Activated naive CD4-positive, alpha-beta T cell treated with anti-CD3 and anti-CD28 coated beads, Interleukin-2, amount 50 U/mL, for 24 hours (primary cell): Measurements from ENCODE around the gene BMPR1A.
"Not testable (repeated sequence)": the region's sequence is repeated elsewhere in the genome, so short reads cannot be mapped to it uniquely, and the experiment has no call there.

ENCODE experiments used
- H3K27ac Mint-ChIP-seq: one replicate; pipeline ENCODE4 v1.8.0; 2021; ENCODE audit warnings: mild to moderate bottlenecking, mixed read lengths
- H3K27me3 Mint-ChIP-seq: one replicate; pipeline ENCODE4 v1.8.0; 2021; ENCODE audit warnings: mixed read lengths
- H3K36me3 Mint-ChIP-seq: one replicate; pipeline ENCODE4 v1.8.0; 2021; ENCODE audit warnings: mixed read lengths
- H3K4me1 Mint-ChIP-seq: one replicate; pipeline ENCODE4 v1.8.0; 2021; ENCODE audit warnings: mixed read lengths
- H3K4me3 Mint-ChIP-seq: one replicate; pipeline ENCODE4 v1.8.0; 2021; ENCODE audit warnings: mild to moderate bottlenecking, mixed read lengths
- H3K9me3 Mint-ChIP-seq: one replicate; pipeline ENCODE4 v1.8.0; 2021; ENCODE audit warnings: mixed read lengths

The BMPR1A gene

DNA sequence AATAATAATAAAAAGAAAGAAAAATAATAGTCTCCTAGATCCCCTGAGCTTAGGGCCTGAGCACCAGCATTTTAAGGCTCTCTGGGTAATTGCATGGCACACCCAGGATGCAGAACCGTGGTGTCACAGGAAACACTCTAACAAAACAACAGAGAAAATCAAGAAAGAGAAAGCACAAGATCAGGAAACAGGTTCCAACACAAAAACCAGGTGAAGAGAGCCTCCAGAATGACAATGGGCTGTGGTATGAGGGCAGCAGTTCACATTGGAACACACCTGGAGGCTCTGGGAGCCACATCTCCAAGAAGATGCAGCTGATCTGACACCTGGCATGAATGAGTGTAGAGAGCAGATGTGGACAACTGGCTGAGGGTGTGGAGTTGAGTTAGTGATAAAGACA is 193.9 kb downstream of the BMPR1A start:
- H3K36me3 Mint-ChIP-seq: peaks cover 9% of the 10 kb centered on the region
- H3K9me3 Mint-ChIP-seq: peaks cover 13% of the 10 kb centered on the region
- H3K27me3 Mint-ChIP-seq: no peaks in the 10 kb centered on the region
- H3K4me3 Mint-ChIP-seq: peak overlapping the region; percentile 33
- peak overlapping the region; percentile 24 for H3K27ac Mint-ChIP-seq
- peaks cover 35% of the 10 kb centered on the region for H3K4me1 Mint-ChIP-seq

DNA sequence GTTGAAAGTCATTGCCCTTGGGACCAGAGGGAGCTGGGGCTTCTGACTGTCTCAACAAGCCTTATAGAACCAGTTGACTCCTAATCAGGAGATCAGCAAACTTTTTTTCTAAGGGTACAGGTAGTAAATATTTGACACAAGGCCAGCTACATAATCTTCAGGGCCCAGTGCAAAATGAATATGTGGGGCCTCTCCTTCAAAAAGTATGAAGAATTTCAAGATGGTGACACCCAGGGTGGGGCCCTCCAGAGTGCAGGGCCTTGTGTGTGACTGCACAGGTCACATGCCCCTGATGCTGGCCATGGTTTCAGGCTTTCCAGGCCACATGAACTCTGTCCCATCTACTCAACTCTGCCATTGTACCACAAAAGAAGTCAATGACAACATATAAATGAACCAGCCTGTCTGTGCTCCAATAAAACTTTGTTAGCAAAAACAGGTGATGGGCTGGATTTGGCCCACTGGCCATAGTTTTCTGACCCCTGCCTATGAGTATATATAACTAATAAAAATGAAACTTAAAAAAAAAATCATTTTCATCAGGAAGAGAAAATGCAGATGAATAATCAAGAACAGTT is 194.9 kb downstream of the BMPR1A start:
- H3K9me3 Mint-ChIP-seq: peaks cover 13% of the 10 kb centered on the region
- H3K36me3 Mint-ChIP-seq: peaks cover 9% of the 10 kb centered on the region
- H3K27ac Mint-ChIP-seq: no peak overlapping the region
- no peaks in the 10 kb centered on the region for H3K27me3 Mint-ChIP-seq
- H3K4me1 Mint-ChIP-seq: peaks cover 35% of the 10 kb centered on the region
- H3K4me3 Mint-ChIP-seq: no peak overlapping the region

DNA sequence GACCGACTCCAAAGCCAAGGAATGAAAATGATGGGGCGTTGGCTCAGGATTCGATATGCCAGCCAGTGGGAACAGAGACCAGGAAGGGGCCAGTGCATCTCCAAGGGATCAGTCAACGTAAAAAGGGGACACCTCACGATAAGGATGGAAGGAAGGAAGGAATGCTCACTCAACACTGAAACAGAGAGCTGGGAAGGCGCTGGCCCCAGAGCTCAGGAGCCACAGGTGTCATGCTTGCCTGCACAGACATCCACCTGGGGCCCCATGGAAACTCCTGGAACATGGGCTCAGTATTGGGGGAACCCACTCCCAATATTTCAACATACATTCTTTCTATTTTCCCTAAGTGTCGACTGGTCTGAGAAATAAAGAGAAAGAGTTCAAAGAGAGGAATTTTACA is 195.7 kb downstream of the BMPR1A start:
- peak overlapping the region; percentile 25 for H3K27ac Mint-ChIP-seq
- peaks cover 13% of the 10 kb centered on the region for H3K9me3 Mint-ChIP-seq
- no peak overlapping the region for H3K4me3 Mint-ChIP-seq
- H3K36me3 Mint-ChIP-seq: peaks cover 9% of the 10 kb centered on the region
- H3K27me3 Mint-ChIP-seq: no peaks in the 10 kb centered on the region
- peaks cover 35% of the 10 kb centered on the region for H3K4me1 Mint-ChIP-seq

DNA sequence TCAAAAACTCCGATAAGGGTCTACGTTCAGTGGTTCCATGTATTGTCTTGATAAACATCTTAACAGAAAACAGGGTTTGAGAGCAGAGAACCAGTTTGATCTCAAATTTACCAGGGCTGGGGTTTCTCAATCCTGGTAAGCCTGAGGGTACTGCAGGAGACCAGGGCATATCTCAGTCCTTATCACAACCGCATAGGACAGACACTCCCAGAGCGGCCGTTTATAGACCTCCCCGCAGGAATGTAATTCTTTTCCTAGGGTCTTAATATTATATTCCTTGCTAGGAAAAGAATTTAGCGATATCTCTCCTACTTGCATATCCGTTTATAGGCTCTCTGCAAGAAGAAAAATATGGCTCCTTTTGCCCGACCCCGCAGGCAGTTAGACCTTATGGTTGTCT is 196.3 kb downstream of the BMPR1A start:
- H3K9me3 Mint-ChIP-seq: peaks cover 13% of the 10 kb centered on the region
- peaks cover 35% of the 10 kb centered on the region for H3K4me1 Mint-ChIP-seq
- H3K27ac Mint-ChIP-seq, H3K36me3 Mint-ChIP-seq, H3K4me3 Mint-ChIP-seq, H3K27me3 Mint-ChIP-seq: not testable (repeated sequence)

- Mint-ChIP-seq H3K27me3 (no peaks in the 10 kb centered on the region), H3K4me3 (no peak overlapping the region), H3K36me3 (peaks cover 5% of the 10 kb centered on the region), H3K9me3 (peaks cover 8% of the 10 kb centered on the region), H3K27ac (no peak overlapping the region), H3K4me1 (peaks cover 25% of the 10 kb centered on the region)
Observed at GRCh38 chr10:86953747-86954680, 197.6 kb downstream of the BMPR1A start.

- no peak overlapping the region for H3K4me3 Mint-ChIP-seq
- H3K27ac Mint-ChIP-seq: no peak overlapping the region
- H3K27me3 Mint-ChIP-seq: no peaks in the 10 kb centered on the region
- H3K4me1 Mint-ChIP-seq: peaks cover 21% of the 10 kb centered on the region
- H3K36me3 Mint-ChIP-seq: peaks cover 5% of the 10 kb centered on the region
- H3K9me3 Mint-ChIP-seq: peaks cover 8% of the 10 kb centered on the region
Observed at GRCh38 chr10:86954681-86955500, 198.5 kb downstream of the BMPR1A start.

DNA sequence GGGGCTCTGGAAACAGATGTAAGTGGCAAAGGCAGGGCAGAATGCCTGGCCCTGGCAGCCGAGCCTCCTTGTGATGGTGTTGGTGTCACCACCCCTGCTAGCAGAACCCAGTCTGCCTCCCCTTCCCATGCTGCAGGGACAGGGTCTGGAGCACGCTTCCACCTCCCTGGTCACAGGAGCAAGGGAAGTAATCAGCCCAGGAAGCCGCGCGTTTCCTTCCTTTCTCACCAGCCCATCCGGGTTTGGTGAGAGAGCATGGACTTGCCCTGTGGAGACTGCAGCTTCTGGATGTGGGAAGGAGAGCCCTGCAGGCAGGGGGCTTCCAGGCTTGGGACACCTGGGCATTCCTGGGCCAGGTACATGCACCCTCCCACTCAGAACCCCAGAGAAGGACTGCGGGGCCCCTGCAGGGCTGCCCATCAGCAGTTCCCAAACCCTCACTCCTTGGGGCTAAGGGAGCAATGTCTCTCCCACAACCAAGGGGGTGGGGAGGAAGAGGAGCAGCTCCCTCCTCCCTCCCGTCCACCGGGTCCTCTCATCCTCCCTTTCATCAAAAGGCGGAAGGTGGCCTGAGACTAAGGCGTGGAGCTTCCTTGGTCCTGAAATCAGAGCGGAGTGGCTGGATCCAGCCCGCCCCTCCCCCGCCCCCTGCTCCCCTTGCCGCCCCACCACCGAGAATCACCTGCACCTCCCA is 199.2 kb downstream of the BMPR1A start:
- no peak overlapping the region for H3K4me3 Mint-ChIP-seq
- H3K27ac Mint-ChIP-seq: no peak overlapping the region
- H3K36me3 Mint-ChIP-seq: peaks cover 5% of the 10 kb centered on the region
- no peaks in the 10 kb centered on the region for H3K27me3 Mint-ChIP-seq
- peaks cover 17% of the 10 kb centered on the region for H3K4me1 Mint-ChIP-seq
- peaks cover 8% of the 10 kb centered on the region for H3K9me3 Mint-ChIP-seq

DNA sequence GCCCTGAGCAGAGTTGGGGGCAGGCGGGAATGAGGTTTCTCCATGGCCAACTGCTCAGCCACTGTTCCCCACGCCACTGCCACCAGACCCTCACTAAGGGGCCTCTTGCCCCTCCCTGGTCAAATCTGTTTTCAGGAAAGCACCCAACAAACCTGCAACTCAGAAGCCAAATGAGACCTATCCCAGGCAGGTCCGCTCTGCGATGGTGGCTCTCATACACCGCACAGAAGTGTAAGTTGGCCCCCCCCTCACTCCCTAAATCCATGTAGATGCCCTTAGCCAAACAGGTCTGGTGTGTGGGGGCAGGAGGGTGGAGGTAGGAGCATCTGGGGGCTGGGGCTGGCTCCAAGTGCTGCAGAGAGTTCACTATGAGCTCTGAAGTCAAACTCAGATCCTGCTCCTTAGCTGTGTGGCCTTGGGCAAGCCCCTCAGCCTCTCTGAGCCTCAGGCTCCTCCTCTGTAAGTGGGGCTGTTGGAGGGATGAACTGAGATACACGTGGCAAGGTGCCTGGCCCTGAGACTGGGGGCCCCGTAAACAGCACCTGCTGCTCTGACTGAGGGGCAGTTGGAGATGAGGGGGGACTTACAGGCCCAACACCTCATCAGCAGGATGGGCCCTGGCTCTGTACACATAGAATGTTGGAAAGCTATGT is 199.9 kb downstream of the BMPR1A start:
- no peaks in the 10 kb centered on the region for H3K27me3 Mint-ChIP-seq
- H3K4me3 Mint-ChIP-seq: no peak overlapping the region
- H3K36me3 Mint-ChIP-seq: peaks cover 5% of the 10 kb centered on the region
- H3K4me1 Mint-ChIP-seq: peaks cover 11% of the 10 kb centered on the region
- H3K27ac Mint-ChIP-seq: no peak overlapping the region
- peaks cover 8% of the 10 kb centered on the region for H3K9me3 Mint-ChIP-seq

GRCh38 chr10:86956848-86957448 is 200.5 kb downstream of the BMPR1A start:
- H3K4me3 Mint-ChIP-seq: no peak overlapping the region
- H3K9me3 Mint-ChIP-seq: peaks cover 6% of the 10 kb centered on the region
- peaks cover 3% of the 10 kb centered on the region for H3K36me3 Mint-ChIP-seq
- H3K4me1 Mint-ChIP-seq: peaks cover 5% of the 10 kb centered on the region
- H3K27me3 Mint-ChIP-seq: no peaks in the 10 kb centered on the region
- no peak overlapping the region for H3K27ac Mint-ChIP-seq

DNA sequence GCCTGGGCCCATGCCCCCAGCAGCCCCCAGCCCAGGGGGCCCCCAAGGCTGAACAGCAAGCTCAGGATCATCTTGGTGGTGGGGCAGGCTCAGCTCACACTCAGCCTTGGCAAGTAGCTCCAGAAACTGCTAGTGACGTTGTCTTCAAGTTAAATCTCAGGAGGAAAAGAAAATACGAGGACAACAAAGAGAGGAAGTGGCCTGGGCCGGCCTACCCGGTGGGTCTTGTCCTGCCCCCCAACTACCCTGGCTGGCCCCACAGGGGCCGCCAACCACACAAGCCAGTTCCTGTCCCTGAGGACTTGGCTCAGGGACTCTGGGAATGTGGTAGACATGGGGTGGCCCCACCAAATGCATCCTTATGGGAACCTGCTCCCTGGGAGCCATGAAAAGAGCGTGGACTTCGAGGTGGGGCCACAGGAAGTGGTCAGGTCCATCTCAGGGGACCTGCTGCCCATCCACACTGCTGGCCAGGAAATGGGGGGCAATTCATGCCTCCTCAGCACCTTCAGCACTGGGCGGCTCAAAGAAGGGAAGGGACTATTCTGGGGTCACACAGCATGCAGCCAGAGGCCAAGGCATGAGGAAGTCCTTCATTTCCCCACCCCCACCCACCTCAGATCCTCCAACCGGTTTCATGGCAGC is 201.2 kb downstream of the BMPR1A start, which contains the start of gene MMRN2:
TSS of gene MMRN2 (minus strand) at position 145 of the 645 bp plus-strand sequence. CDS start at position 71, 74 bp downstream.
- Mint-ChIP-seq H3K4me1 (peaks cover 3% of the 10 kb centered on the region), H3K27ac (no peak within 1 kb of the TSS), H3K9me3 (no peaks in the 10 kb centered on the region), H3K27me3 (no peaks in the 10 kb centered on the region), H3K36me3 (no peaks in the 10 kb centered on the region), H3K4me3 (no peak within 1 kb of the TSS)

DNA sequence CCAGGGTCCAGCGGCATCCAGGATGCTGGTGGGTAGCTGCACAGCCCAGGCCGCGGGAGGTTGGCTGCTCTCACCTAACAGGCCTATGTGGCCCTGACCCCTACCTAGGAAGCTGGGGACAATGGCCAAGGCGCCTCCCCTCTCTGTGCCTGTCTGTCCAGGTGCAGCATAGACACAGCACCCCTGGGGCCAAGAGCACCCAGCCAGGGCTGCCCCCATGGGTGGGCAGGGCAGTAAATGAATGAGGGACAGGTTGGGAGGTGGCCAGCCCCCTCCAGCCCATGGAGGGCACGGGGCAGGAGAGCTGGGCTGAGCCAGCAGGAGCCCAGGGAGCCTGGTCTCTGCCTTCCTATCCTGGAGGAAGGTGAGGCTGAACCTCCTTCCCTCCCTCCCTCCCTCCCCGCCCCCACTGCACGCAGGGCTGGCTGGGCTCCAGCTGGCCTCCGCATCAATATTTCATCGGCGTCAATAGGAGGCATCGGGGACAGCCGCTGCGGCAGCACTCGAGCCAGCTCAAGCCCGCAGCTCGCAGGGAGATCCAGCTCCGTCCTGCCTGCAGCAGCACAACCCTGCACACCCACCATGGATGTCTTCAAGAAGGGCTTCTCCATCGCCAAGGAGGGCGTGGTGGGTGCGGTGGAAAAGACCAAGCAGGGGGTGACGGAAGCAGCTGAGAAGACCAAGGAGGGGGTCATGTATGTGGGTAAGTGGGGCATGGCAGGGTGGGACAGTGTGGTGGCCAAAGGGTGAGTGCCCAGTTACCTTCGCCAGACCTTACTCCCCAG is 201.9 kb downstream of the BMPR1A start, which contains the start of gene SNCG:
TSS of gene SNCG (plus strand) at position 484 of the 785 bp plus-strand sequence. CDS start at position 583, 99 bp downstream.
- no peak within 1 kb of the TSS for H3K4me3 Mint-ChIP-seq
- no peaks in the 10 kb centered on the region for H3K27me3 Mint-ChIP-seq
- no peaks in the 10 kb centered on the region for H3K36me3 Mint-ChIP-seq
- H3K9me3 Mint-ChIP-seq: no peaks in the 10 kb centered on the region
- peaks cover 3% of the 10 kb centered on the region for H3K4me1 Mint-ChIP-seq
- H3K27ac Mint-ChIP-seq: no peak within 1 kb of the TSS

DNA sequence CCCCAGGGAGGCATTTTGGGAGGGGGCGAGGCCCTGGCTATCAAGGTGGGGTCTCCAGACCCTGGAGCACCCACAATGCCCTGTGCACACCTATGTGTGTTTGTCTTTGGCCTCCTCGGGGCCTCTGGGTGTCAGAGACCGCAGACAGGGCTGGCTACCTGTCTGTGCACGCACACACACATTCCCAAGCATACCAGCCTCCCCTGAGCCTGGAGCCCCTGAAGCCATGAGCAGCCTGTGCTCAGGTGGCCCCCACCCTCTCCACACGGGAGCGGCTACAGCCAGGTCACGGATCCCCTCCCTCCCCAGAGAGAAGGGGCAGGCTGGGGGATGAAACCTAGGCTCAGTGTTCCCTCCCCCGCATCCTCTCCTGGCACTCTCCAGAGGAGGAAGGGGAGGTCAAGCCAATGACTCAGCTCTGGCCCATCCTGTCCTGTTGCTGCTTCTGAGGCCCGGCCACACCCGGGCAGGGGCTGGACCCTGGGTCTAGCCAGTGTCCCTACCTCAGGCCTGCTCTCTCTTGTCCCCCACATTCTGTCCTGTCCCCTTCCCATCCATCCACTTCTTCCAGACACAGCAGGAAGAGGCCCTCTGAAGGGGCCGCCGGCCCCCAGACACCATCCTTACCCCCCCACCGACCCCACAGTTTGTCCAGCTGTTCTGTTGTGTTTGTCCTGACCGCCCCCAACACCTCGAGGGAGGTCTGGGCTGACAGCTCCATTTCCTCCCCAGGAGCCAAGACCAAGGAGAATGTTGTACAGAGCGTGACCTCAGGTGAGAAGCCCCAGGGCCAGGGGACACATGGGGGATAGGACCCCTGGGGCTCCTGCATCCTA is 202.7 kb downstream of the BMPR1A start:
- Mint-ChIP-seq H3K9me3 (no peaks in the 10 kb centered on the region), H3K4me1 (peaks cover 3% of the 10 kb centered on the region), H3K27me3 (no peaks in the 10 kb centered on the region), H3K27ac (no peak overlapping the region), H3K36me3 (no peaks in the 10 kb centered on the region), H3K4me3 (no peak overlapping the region)

DNA sequence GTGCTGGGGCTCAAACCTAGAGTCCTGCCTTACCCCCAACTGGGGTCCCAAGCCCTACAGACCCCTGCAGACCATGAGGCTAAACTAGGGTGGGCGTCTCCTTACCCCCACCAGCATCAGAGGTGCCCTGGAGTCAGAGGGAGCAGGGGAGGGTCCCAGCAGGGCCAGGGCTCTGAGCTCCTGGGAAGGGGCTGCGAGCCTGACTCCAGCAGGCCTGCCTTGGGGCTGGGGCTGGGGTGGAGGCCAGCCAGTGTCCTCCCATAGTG is 203.3 kb downstream of the BMPR1A start:
- no peaks in the 10 kb centered on the region for H3K9me3 Mint-ChIP-seq

More for the DNA sequence above, 203.3 kb downstream of the BMPR1A start:
- no peak overlapping the region for H3K4me3 Mint-ChIP-seq
- peaks cover 3% of the 10 kb centered on the region for H3K4me1 Mint-ChIP-seq
- no peaks in the 10 kb centered on the region for H3K36me3 Mint-ChIP-seq
- no peak overlapping the region for H3K27ac Mint-ChIP-seq
- no peaks in the 10 kb centered on the region for H3K27me3 Mint-ChIP-seq
